HCT116 (cell line): ENCODE results near the gene TPI1.

Source experiments
- CTCF ChIP-seq, 3 experiments: fragments of 200-600 bp in 1 of 3; sonication (generic) in 1 of 3; IDR thresholded peaks in 2 of 3; conservative IDR thresholded peaks in 1 of 3; 2 replicates each; pipeline ENCODE4 v1.5.1; 2012 to 2017; ENCODE audit warnings: low read depth in 2 of 3, low read length in 2 of 3, antibody characterized with exemption in 1 of 3, borderline replicate concordance in 1 of 3, control low read depth in 1 of 3, mild to moderate bottlenecking in 1 of 3, mixed read lengths in 1 of 3, mixed run types in 1 of 3, moderate library complexity in 1 of 3; ENCODE audit not compliant: insufficient read depth in 1 of 3
- EZH2phosphoT487 ChIP-seq: fragments of 200-600 bp; IDR thresholded peaks from 2 replicates; pipeline ENCODE4 v1.6.1; 2018; ENCODE audit warnings: antibody characterized with exemption, borderline replicate concordance
- POLR2AphosphoS5 ChIP-seq: IDR thresholded peaks from 2 replicates; pipeline ENCODE4 v1.6.1; 2011; ENCODE audit warnings: mild to moderate bottlenecking, low read depth, low read length, moderate library complexity
- RAD21 ChIP-seq: IDR thresholded peaks from 2 replicates; pipeline ENCODE4 v1.6.1; 2012; ENCODE audit warnings: low read depth, mild to moderate bottlenecking
- YY1 ChIP-seq: IDR thresholded peaks from 2 replicates; pipeline ENCODE4 v1.6.1; 2011; ENCODE audit warnings: low read length, low read depth, moderate library complexity, mild to moderate bottlenecking; ENCODE audit not compliant: insufficient replicate concordance; ENCODE audit errors: extremely low read depth

GRCh38 chr12:6849427-6849826, 17.9 kb upstream of the TPI1 start:
- TF ChIP-seq POLR2AphosphoS5 = no peak
- TF ChIP-seq EZH2phosphoT487 = no peak
- TF ChIP-seq YY1 = no peak
- TF ChIP-seq CTCF (IDR thresholded peaks at IDR 0.05 in 2 of 3, conservative IDR thresholded peaks at IDR 0.05 in 1 of 3; ENCODE audit: borderline replicate concordance in 1 of 3, insufficient read depth in 1 of 3, low read depth in 2 of 3, low read length in 2 of 3) = no peak
- TF ChIP-seq RAD21 = no peak
